GM23338 (cell line): ENCODE measurements around the gene JAZF1.

Experiments used
- CTCF ChIP-seq, 2 experiments: fragments of 200-600 bp in 1 of 2; sonication (generic) in 1 of 2; conservative IDR thresholded peaks; 2 replicates each; pipeline versions ENCODE4 v1.5.1 to v1.6.1; 2016 to 2017; ENCODE audit warnings: antibody characterized with exemption in 2 of 2, low read depth in 2 of 2, mild to moderate bottlenecking in 2 of 2, moderate library complexity in 1 of 2
- TF ChIP-seq, protein P1 (sequence below): IDR thresholded peaks from one replicate; pipeline ENCODE4 v1.6.1; 2018; ENCODE audit warnings: antibody characterized with exemption; ENCODE audit not compliant: unreplicated experiment

DNA sequence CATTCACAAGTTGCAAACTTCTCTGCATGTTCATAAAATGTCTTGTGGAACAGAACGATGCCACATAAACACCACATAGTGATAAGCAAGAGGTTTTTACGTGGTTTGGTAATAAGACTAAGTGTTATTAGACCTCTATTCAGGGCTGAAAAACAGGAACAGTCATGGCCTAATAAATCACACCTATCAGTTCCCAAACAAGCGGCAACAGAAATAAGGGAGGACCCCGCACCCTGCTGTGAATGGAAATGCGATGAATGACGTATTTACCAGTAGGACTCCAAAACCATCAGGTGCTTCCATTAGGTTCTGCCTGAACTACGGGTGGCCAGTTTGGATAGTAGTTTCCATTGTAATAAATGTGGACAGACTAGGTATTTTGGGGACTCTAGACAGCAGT is 311.5 kb downstream of the JAZF1 start:
- TF ChIP-seq, protein P1, sequence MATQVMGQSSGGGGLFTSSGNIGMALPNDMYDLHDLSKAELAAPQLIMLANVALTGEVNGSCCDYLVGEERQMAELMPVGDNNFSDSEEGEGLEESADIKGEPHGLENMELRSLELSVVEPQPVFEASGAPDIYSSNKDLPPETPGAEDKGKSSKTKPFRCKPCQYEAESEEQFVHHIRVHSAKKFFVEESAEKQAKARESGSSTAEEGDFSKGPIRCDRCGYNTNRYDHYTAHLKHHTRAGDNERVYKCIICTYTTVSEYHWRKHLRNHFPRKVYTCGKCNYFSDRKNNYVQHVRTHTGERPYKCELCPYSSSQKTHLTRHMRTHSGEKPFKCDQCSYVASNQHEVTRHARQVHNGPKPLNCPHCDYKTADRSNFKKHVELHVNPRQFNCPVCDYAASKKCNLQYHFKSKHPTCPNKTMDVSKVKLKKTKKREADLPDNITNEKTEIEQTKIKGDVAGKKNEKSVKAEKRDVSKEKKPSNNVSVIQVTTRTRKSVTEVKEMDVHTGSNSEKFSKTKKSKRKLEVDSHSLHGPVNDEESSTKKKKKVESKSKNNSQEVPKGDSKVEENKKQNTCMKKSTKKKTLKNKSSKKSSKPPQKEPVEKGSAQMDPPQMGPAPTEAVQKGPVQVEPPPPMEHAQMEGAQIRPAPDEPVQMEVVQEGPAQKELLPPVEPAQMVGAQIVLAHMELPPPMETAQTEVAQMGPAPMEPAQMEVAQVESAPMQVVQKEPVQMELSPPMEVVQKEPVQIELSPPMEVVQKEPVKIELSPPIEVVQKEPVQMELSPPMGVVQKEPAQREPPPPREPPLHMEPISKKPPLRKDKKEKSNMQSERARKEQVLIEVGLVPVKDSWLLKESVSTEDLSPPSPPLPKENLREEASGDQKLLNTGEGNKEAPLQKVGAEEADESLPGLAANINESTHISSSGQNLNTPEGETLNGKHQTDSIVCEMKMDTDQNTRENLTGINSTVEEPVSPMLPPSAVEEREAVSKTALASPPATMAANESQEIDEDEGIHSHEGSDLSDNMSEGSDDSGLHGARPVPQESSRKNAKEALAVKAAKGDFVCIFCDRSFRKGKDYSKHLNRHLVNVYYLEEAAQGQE = no peak
- no peak for TF ChIP-seq CTCF (conservative IDR thresholded peaks at IDR 0.05; ENCODE audit: low read depth in 2 of 2)
